Measurements from ENCODE around the gene ARHGEF33. TPM values are rescaled to one million over a fixed set of nuclear protein-coding genes. Genes with fewer than 3 reads are reported as not detected.

The ARHGEF33 gene
- total RNA-seq, 1 donor from 2014 or later, result 0.30 TPM

GRCh38 chr2:38925982-38926381 is 36.3 kb downstream of the ARHGEF33 start:
- H3K4me3 Mint-ChIP-seq (ENCODE audit: unreplicated experiment), result no peak overlapping the region

GRCh38 chr2:38930600-38930999 is 40.9 kb downstream of the ARHGEF33 start:
- no peak overlapping the region for H3K27ac Mint-ChIP-seq (ENCODE audit: unreplicated experiment)
- no peaks in the 10 kb centered on the region for H3K36me3 ChIP-seq (ENCODE audit: insufficient read depth, low read length)
- FAIRE-seq (no peak), DNase-seq (ENCODE audit: low read depth) (no peak)
- H3K4me1 Mint-ChIP-seq (ENCODE audit: low read depth, unreplicated experiment), result peaks cover 6% of the 10 kb centered on the region
- no peak overlapping the region for H2AFZ ChIP-seq (ENCODE audit: low read depth, low read length)
- no peaks in the 10 kb centered on the region for H3K27me3 ChIP-seq (ENCODE audit: insufficient read depth, low read length)
- H4K20me1 ChIP-seq (ENCODE audit: insufficient read depth, low read length), result no peaks in the 10 kb centered on the region
- no peak overlapping the region for H3K4me3 Mint-ChIP-seq (ENCODE audit: unreplicated experiment)
- H3K9ac ChIP-seq (ENCODE audit: low read length), result no peak overlapping the region
- H3K9me3 ChIP-seq (ENCODE audit: insufficient read depth, low read depth, low read length), result no peaks in the 10 kb centered on the region
- no peaks in the 10 kb centered on the region for H3K79me2 ChIP-seq (ENCODE audit: insufficient read depth, low read length)
- TF ChIP-seq EZH2 (IDR thresholded peaks at IDR 0.05; ENCODE audit: insufficient read depth, low read length) (no peak), CTCF (IDR thresholded peaks at IDR 0.05; ENCODE audit: insufficient read depth, low read depth, low read length) (no peak)
- H3K27me3 Mint-ChIP-seq (ENCODE audit: low read depth, unreplicated experiment), result peaks cover 4% of the 10 kb centered on the region
- H3K36me3 Mint-ChIP-seq (ENCODE audit: low read depth, unreplicated experiment), result no peaks in the 10 kb centered on the region
- H3K4me2 ChIP-seq (ENCODE audit: low read length), result no peak overlapping the region
- H3K4me3 ChIP-seq (ENCODE audit: insufficient read depth, low read depth, low read length), result no peak overlapping the region
- no peak overlapping the region for H3K27ac ChIP-seq (ENCODE audit: low read depth, low read length)
- H3K4me1 ChIP-seq (ENCODE audit: insufficient read depth, low read length), result no peaks in the 10 kb centered on the region
- no peaks in the 10 kb centered on the region for H3K9me3 Mint-ChIP-seq (ENCODE audit: unreplicated experiment)

More at GRCh38 chr2:38925982-38926381, 36.3 kb downstream of the ARHGEF33 start:
- Histone ChIP-seq H3K9me3 (ENCODE audit: insufficient read depth, low read depth, low read length) (no peaks in the 10 kb centered on the region), H4K20me1 (ENCODE audit: insufficient read depth, low read length) (no peaks in the 10 kb centered on the region), H2AFZ (ENCODE audit: low read depth, low read length) (no peak overlapping the region), H3K4me1 (ENCODE audit: insufficient read depth, low read length) (no peaks in the 10 kb centered on the region), H3K27me3 (ENCODE audit: insufficient read depth, low read length) (no peaks in the 10 kb centered on the region), H3K27ac (ENCODE audit: low read depth, low read length) (no peak overlapping the region), H3K4me2 (ENCODE audit: low read length) (no peak overlapping the region), H3K4me3 (ENCODE audit: insufficient read depth, low read depth, low read length) (no peak overlapping the region), H3K36me3 (ENCODE audit: insufficient read depth, low read length) (no peaks in the 10 kb centered on the region), H3K79me2 (ENCODE audit: insufficient read depth, low read length) (no peaks in the 10 kb centered on the region), H3K9ac (ENCODE audit: low read length) (no peak overlapping the region)
- no peaks in the 10 kb centered on the region for H3K36me3 Mint-ChIP-seq (ENCODE audit: low read depth, unreplicated experiment)
- no peak for FAIRE-seq
- peaks cover 11% of the 10 kb centered on the region for H3K27me3 Mint-ChIP-seq (ENCODE audit: low read depth, unreplicated experiment)
- no peak overlapping the region for H3K27ac Mint-ChIP-seq (ENCODE audit: unreplicated experiment)
- no peak for TF ChIP-seq CTCF (IDR thresholded peaks at IDR 0.05; ENCODE audit: insufficient read depth, low read depth, low read length)
- no peak for TF ChIP-seq EZH2 (IDR thresholded peaks at IDR 0.05; ENCODE audit: insufficient read depth, low read length)
- DNase-seq (ENCODE audit: low read depth), result no peak
- H3K9me3 Mint-ChIP-seq (ENCODE audit: unreplicated experiment), result no peaks in the 10 kb centered on the region
- H3K4me1 Mint-ChIP-seq (ENCODE audit: low read depth, unreplicated experiment), result no peaks in the 10 kb centered on the region

DNA sequence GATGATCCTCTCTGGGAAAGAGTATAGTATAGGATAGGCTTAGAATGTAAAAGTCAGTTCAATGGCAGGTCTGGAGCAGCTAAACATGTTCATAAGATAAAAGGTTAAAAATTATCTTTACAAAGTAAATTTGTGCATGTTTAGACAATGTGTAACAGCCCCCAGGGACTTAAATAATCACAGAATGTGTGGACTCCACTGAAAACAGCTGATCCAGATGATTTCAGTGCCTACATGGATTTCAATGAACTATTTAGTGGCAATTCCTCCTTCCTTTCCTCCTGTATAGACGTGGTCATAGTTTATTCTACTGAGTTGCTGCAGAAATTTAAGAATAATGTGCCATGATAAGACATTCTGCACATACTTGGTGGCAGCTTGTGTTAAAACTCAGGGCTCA is 42.9 kb downstream of the ARHGEF33 start:
- Histone ChIP-seq H3K27ac (ENCODE audit: low read depth, low read length) (no peak overlapping the region), H3K4me1 (ENCODE audit: insufficient read depth, low read length) (no peaks in the 10 kb centered on the region), H2AFZ (ENCODE audit: low read depth, low read length) (no peak overlapping the region), H3K4me3 (ENCODE audit: insufficient read depth, low read depth, low read length) (no peak overlapping the region), H3K9ac (ENCODE audit: low read length) (no peak overlapping the region), H3K4me2 (ENCODE audit: low read length) (no peak overlapping the region), H4K20me1 (ENCODE audit: insufficient read depth, low read length) (no peaks in the 10 kb centered on the region), H3K27me3 (ENCODE audit: insufficient read depth, low read length) (no peaks in the 10 kb centered on the region), H3K79me2 (ENCODE audit: insufficient read depth, low read length) (no peaks in the 10 kb centered on the region), H3K9me3 (ENCODE audit: insufficient read depth, low read depth, low read length) (no peaks in the 10 kb centered on the region), H3K36me3 (ENCODE audit: insufficient read depth, low read length) (no peaks in the 10 kb centered on the region)
- Mint-ChIP-seq H3K36me3 (ENCODE audit: low read depth, unreplicated experiment) (no peaks in the 10 kb centered on the region), H3K27me3 (ENCODE audit: low read depth, unreplicated experiment) (no peaks in the 10 kb centered on the region), H3K4me3 (ENCODE audit: unreplicated experiment) (no peak overlapping the region), H3K9me3 (ENCODE audit: unreplicated experiment) (no peaks in the 10 kb centered on the region), H3K27ac (ENCODE audit: unreplicated experiment) (no peak overlapping the region), H3K4me1 (ENCODE audit: low read depth, unreplicated experiment) (peaks cover 12% of the 10 kb centered on the region)
- TF ChIP-seq EZH2 (IDR thresholded peaks at IDR 0.05; ENCODE audit: insufficient read depth, low read length) (no peak), CTCF (IDR thresholded peaks at IDR 0.05; ENCODE audit: insufficient read depth, low read depth, low read length) (no peak)
- DNase-seq (ENCODE audit: low read depth) (no peak), FAIRE-seq (no peak)

All from astrocyte (in vitro differentiated cells and primary cell).